ENCODE measurements around the gene CATSPERB. TPM values are rescaled to one million over a fixed set of nuclear protein-coding genes. Genes with fewer than 3 reads are reported as not detected.
"Not testable (repeated sequence)": the region's sequence is repeated elsewhere in the genome, so short reads cannot be mapped to it uniquely, and the experiment has no call there.

The CATSPERB gene
- total RNA-seq, 1 experiment from 2014 or later: not detected

- no peak for DNase-seq
- Histone ChIP-seq H3K27me3 (0 out of 2 replicates have a peak, but pooled peaks cover 3% of the 10 kb centered on the region), H3K4me3 (no peak overlapping the region)
Observed at GRCh38 chr14:91716999-91717398, 14.9 kb downstream of the CATSPERB start.

GRCh38 chr14:91714805-91715204, 17.1 kb downstream of the CATSPERB start:
- 0 out of 2 replicates have a peak, but pooled peaks cover 3% of the 10 kb centered on the region for H3K27me3 ChIP-seq
- H3K4me3 ChIP-seq: no peak overlapping the region
- H3K27ac ChIP-seq: no peak overlapping the region
- H3K9me3 ChIP-seq (replicated peaks): no peaks in the 10 kb centered on the region
- DNase-seq: peak in 1 of 2 experiments; percentile 5
- H3K4me1 ChIP-seq: no peaks in the 10 kb centered on the region
- no peaks in the 10 kb centered on the region for H3K36me3 ChIP-seq

More at GRCh38 chr14:91716999-91717398, 14.9 kb downstream of the CATSPERB start:
- Histone ChIP-seq H3K9me3 (replicated peaks) (no peaks in the 10 kb centered on the region), H3K4me1 (no peaks in the 10 kb centered on the region), H3K36me3 (no peaks in the 10 kb centered on the region), H3K27ac (no peak overlapping the region)

GRCh38 chr14:91708795-91709194, 23.1 kb downstream of the CATSPERB start:
- H3K27me3 ChIP-seq: 0 out of 2 replicates have a peak, but pooled peaks cover 3% of the 10 kb centered on the region
- no peaks in the 10 kb centered on the region for H3K9me3 ChIP-seq (replicated peaks)
- no peak overlapping the region for H3K27ac ChIP-seq
- no peaks in the 10 kb centered on the region for H3K4me1 ChIP-seq
- DNase-seq: no peak
- no peak overlapping the region for H3K4me3 ChIP-seq
- no peaks in the 10 kb centered on the region for H3K36me3 ChIP-seq

GRCh38 chr14:91706996-91707395, 24.9 kb downstream of the CATSPERB start:
- H3K27ac ChIP-seq: no peak overlapping the region
- H3K36me3 ChIP-seq: no peaks in the 10 kb centered on the region
- H3K4me1 ChIP-seq: no peaks in the 10 kb centered on the region
- no peaks in the 10 kb centered on the region for H3K9me3 ChIP-seq (replicated peaks)
- DNase-seq: no peak
- H3K27me3 ChIP-seq: no peaks in the 10 kb centered on the region
- H3K4me3 ChIP-seq: no peak overlapping the region

GRCh38 chr14:91694643-91695042, 37.2 kb downstream of the CATSPERB start:
- Histone ChIP-seq H3K36me3 (no peaks in the 10 kb centered on the region), H3K4me3 (no peak overlapping the region), H3K27ac (no peak overlapping the region), H3K27me3 (no peaks in the 10 kb centered on the region), H3K4me1 (no peaks in the 10 kb centered on the region), H3K9me3 (replicated peaks) (no peaks in the 10 kb centered on the region)
- no peak for DNase-seq

- Histone ChIP-seq H3K4me1 (no peaks in the 10 kb centered on the region), H3K9me3 (replicated peaks) (no peaks in the 10 kb centered on the region), H3K27me3 (no peaks in the 10 kb centered on the region), H3K36me3 (no peaks in the 10 kb centered on the region), H3K4me3 (no peak overlapping the region), H3K27ac (no peak overlapping the region)
- no peak for DNase-seq
Observed at GRCh38 chr14:91693346-91693745, 38.5 kb downstream of the CATSPERB start.

- Histone ChIP-seq H3K27me3 (no peaks in the 10 kb centered on the region), H3K36me3 (no peaks in the 10 kb centered on the region), H3K9me3 (replicated peaks) (no peaks in the 10 kb centered on the region), H3K27ac (no peak overlapping the region), H3K4me3 (no peak overlapping the region), H3K4me1 (no peaks in the 10 kb centered on the region)
- no peak for DNase-seq
Observed at GRCh38 chr14:91692075-91692474, 39.8 kb downstream of the CATSPERB start.

GRCh38 chr14:91689608-91690007, 42.3 kb downstream of the CATSPERB start:
- no peak for DNase-seq
- Histone ChIP-seq H3K27me3 (no peaks in the 10 kb centered on the region), H3K27ac (no peak overlapping the region), H3K4me3 (no peak overlapping the region), H3K9me3 (replicated peaks) (no peaks in the 10 kb centered on the region), H3K36me3 (no peaks in the 10 kb centered on the region), H3K4me1 (no peaks in the 10 kb centered on the region)

- not testable (repeated sequence) for H3K36me3 ChIP-seq; H3K4me3 ChIP-seq; H3K27me3 ChIP-seq; H3K27ac ChIP-seq; H3K4me1 ChIP-seq; H3K9me3 ChIP-seq (replicated peaks); DNase-seq
Observed at GRCh38 chr14:91687436-91687835, 44.5 kb downstream of the CATSPERB start.

- DNase-seq: no peak
- H3K27me3 ChIP-seq: no peaks in the 10 kb centered on the region
- no peaks in the 10 kb centered on the region for H3K4me1 ChIP-seq
- no peaks in the 10 kb centered on the region for H3K9me3 ChIP-seq (replicated peaks)
- H3K4me3 ChIP-seq: no peak overlapping the region
- H3K27ac ChIP-seq: no peak overlapping the region
- no peaks in the 10 kb centered on the region for H3K36me3 ChIP-seq
Observed at GRCh38 chr14:91685600-91685999, 46.3 kb downstream of the CATSPERB start.

- Histone ChIP-seq H3K4me3 (no peak overlapping the region), H3K36me3 (no peaks in the 10 kb centered on the region), H3K27me3 (no peaks in the 10 kb centered on the region), H3K4me1 (no peaks in the 10 kb centered on the region), H3K9me3 (replicated peaks) (peaks cover 7% of the 10 kb centered on the region; the same call in 1 of the 2 replicates), H3K27ac (no peak overlapping the region)
- no peak for DNase-seq
Observed at GRCh38 chr14:91681893-91682563, 49.9 kb downstream of the CATSPERB start.

GRCh38 chr14:91681118-91681517, 50.8 kb downstream of the CATSPERB start:
- Histone ChIP-seq H3K27me3 (no peaks in the 10 kb centered on the region), H3K4me1 (no peaks in the 10 kb centered on the region), H3K36me3 (no peaks in the 10 kb centered on the region), H3K9me3 (replicated peaks) (peaks cover 7% of the 10 kb centered on the region; the same call in 1 of the 2 replicates), H3K27ac (no peak overlapping the region), H3K4me3 (no peak overlapping the region)
- no peak for DNase-seq

GRCh38 chr14:91679273-91679672, 52.6 kb downstream of the CATSPERB start:
- H3K4me3 ChIP-seq: no peak overlapping the region
- H3K4me1 ChIP-seq: no peaks in the 10 kb centered on the region
- H3K27me3 ChIP-seq: no peaks in the 10 kb centered on the region
- no peak for DNase-seq
- peaks cover 7% of the 10 kb centered on the region; the same call in 1 of the 2 replicates for H3K9me3 ChIP-seq (replicated peaks)
- H3K27ac ChIP-seq: no peak overlapping the region
- H3K36me3 ChIP-seq: no peaks in the 10 kb centered on the region

- not testable (repeated sequence) for H3K27ac ChIP-seq; H3K4me3 ChIP-seq; H3K36me3 ChIP-seq; H3K4me1 ChIP-seq; DNase-seq; H3K9me3 ChIP-seq (replicated peaks); H3K27me3 ChIP-seq
Observed at GRCh38 chr14:91677687-91678086, 54.2 kb downstream of the CATSPERB start.

- no peak for DNase-seq
- no peaks in the 10 kb centered on the region for H3K27me3 ChIP-seq
- no peaks in the 10 kb centered on the region for H3K36me3 ChIP-seq
- H3K4me1 ChIP-seq: no peaks in the 10 kb centered on the region
- H3K27ac ChIP-seq: no peak overlapping the region
- peaks cover 7% of the 10 kb centered on the region; the same call in 1 of the 2 replicates for H3K9me3 ChIP-seq (replicated peaks)
- H3K4me3 ChIP-seq: no peak overlapping the region
Observed at GRCh38 chr14:91674911-91675310, 57.0 kb downstream of the CATSPERB start.

GRCh38 chr14:91669867-91670266, 62.0 kb downstream of the CATSPERB start:
- DNase-seq: no peak
- Histone ChIP-seq H3K27me3 (no peaks in the 10 kb centered on the region), H3K4me3 (no peak overlapping the region), H3K9me3 (replicated peaks) (no peaks in the 10 kb centered on the region), H3K4me1 (no peaks in the 10 kb centered on the region), H3K27ac (no peak overlapping the region), H3K36me3 (no peaks in the 10 kb centered on the region)
